OCI-LY7 (cell line): ENCODE data around the gene GTSF1L. TPM values are rescaled to one million over a fixed set of nuclear protein-coding genes. Genes with fewer than 3 reads are reported as not detected.

Experiments used
- BruUV-seq: library from RNA; stranded (reverse); fragments of 400-500 nt; replicated peaks from 2 replicates; lab custom pipeline; 2021; lab: Mats Ljungman, UMichigan
- CTCF ChIA-PET: fragments of 300-600 bp; sonication (Branson Sonifier 250); formaldehyde crosslinking; loops from one replicate; lab custom pipeline; 2022; ENCODE audit warnings: antibody characterized with exemption; ENCODE audit not compliant: unreplicated experiment; lab: Charles Lee
- POLR2A ChIA-PET: fragments of 300-600 bp; sonication (Branson Sonifier 250); formaldehyde crosslinking; loops from one replicate; lab custom pipeline; 2022; ENCODE audit warnings: antibody characterized with exemption; lab: Charles Lee
- DNase-seq: peaks from one replicate; pipeline ENCODE4 v3.0.0-alpha.2; 2015; ENCODE audit warnings: low spot score
- H2AFZ ChIP-seq: fragments of 200-600 bp; sonication (generic), shearing (Covaris generic); 2 replicates; pipeline ENCODE4 v1.6.1; 2014; ENCODE audit warnings: mild to moderate bottlenecking, antibody characterized with exemption, low read length, moderate library complexity
- H3K27ac ChIP-seq: fragments of 200-600 bp; sonication (generic); 2 replicates; pipeline ENCODE4 v1.5.1; 2014; ENCODE audit warnings: mixed run types, low read depth, mild to moderate bottlenecking, moderate library complexity, low read length, inconsistent platforms; ENCODE audit not compliant: poor library complexity, severe bottlenecking
- H3K36me3 ChIP-seq: fragments of 200-600 bp; sonication (generic); 2 replicates; pipeline ENCODE4 v1.6.1; 2014; ENCODE audit warnings: mild to moderate bottlenecking, antibody characterized with exemption, low read length, moderate library complexity, mixed read lengths; ENCODE audit not compliant: insufficient read depth
- H3K4me1 ChIP-seq: fragments of 200-600 bp; sonication (generic); 2 replicates; pipeline ENCODE4 v1.5.1; 2014; ENCODE audit warnings: mild to moderate bottlenecking, low read length; ENCODE audit not compliant: insufficient read depth, poor library complexity, severe bottlenecking
- H3K4me2 ChIP-seq: fragments of 200-600 bp; sonication (generic); 2 replicates; pipeline ENCODE4 v1.6.1; 2014; ENCODE audit warnings: mild to moderate bottlenecking, low read length
- H3K4me3 ChIP-seq: fragments of 200-600 bp; sonication (generic); 2 replicates; pipeline ENCODE4 v1.5.1; 2014; ENCODE audit warnings: mild to moderate bottlenecking, low read depth, low read length; ENCODE audit not compliant: poor library complexity, severe bottlenecking
- H3K79me2 ChIP-seq: fragments of 200-600 bp; sonication (generic); 2 replicates; pipeline ENCODE4 v1.6.1; 2016; ENCODE audit warnings: low read depth, mild to moderate bottlenecking, low read length, moderate library complexity, mixed read lengths; ENCODE audit not compliant: insufficient read depth
- H3K9me2 ChIP-seq: fragments of 200-600 bp; sonication (generic); 2 replicates; pipeline ENCODE4 v1.6.1; 2016; ENCODE audit warnings: mild to moderate bottlenecking, low read length, mixed read lengths; ENCODE audit not compliant: insufficient read depth
- H3K9me3 ChIP-seq: fragments of 200-600 bp; sonication (generic); 2 replicates; pipeline ENCODE4 v1.6.1; 2014; ENCODE audit warnings: mild to moderate bottlenecking, mixed run types, low read length, mixed read lengths
- H4K20me1 ChIP-seq: fragments of 200-600 bp; sonication (generic); 2 replicates; pipeline ENCODE4 v1.6.1; 2014; ENCODE audit warnings: mild to moderate bottlenecking, antibody characterized with exemption, low read length, moderate library complexity, mixed read lengths; ENCODE audit not compliant: insufficient read depth
- CTCF ChIP-seq: fragments of 200-600 bp; sonication (generic); conservative IDR thresholded peaks from 2 replicates; pipeline ENCODE4 v1.5.1; 2014; ENCODE audit warnings: mild to moderate bottlenecking, antibody characterized with exemption, low read length, moderate library complexity, mixed read lengths
- EZH2phosphoT487 ChIP-seq: fragments of 200-600 bp; sonication (generic); IDR thresholded peaks from 2 replicates; pipeline ENCODE4 v1.6.1; 2018; ENCODE audit warnings: low read depth, borderline replicate concordance, mild to moderate bottlenecking, mixed run types, antibody characterized with exemption, low read length, moderate library complexity, mixed read lengths
- intact Hi-C: fragments of 100-400 bp; cut with micrococcal nuclease; formaldehyde crosslinking; loops from one replicate; pipeline ENCODE4 v1.10.0; 2022; ENCODE audit not compliant: unreplicated experiment
- total RNA-seq, 2 experiments: library from RNA; depleted of rRNA in 1 of 2; stranded (reverse); fragments of >200 nt in 1 of 2; shearing (Covaris generic) in 1 of 2; gene quantifications; 2 replicates each; pipeline ENCODE4 v1.2.3, GENCODE V29; 2014 to 2022

GTSF1L gene
- total RNA-seq, 2 experiments from 2014 or later = 3.1 to 3.3 TPM

GRCh38 chr20:43731469-43731868 is 4.7 kb upstream of the GTSF1L start:
- TF ChIP-seq EZH2phosphoT487 (no peak), CTCF (no peak)
- POLR2A ChIA-PET = no interaction called here

GRCh38 chr20:43728686-43729255 is 2.0 kb upstream of the GTSF1L start:
- intact Hi-C loops = no loop called here
- no peaks in the 10 kb centered on the region; the same call in 1 of the 2 replicates for H3K36me3 ChIP-seq
- H3K9me3 ChIP-seq = no peaks in the 10 kb centered on the region
- H3K4me1 ChIP-seq = peaks cover 80% of the 10 kb centered on the region
- ChIA-PET POLR2A (interaction anchor here (0.6 to 1.2 kb wide), 5 partner anchors 9 to 274 kb away, joined by 3 to 6 read pairs (median 4); partner anchors contain the start of gene IFT52), CTCF (interaction anchor here (0.5 to 0.6 kb wide), 2 partner anchors 138 to 184 kb away, joined by 3 to 8 read pairs; partner anchors contain the start of gene IFT52)
- TF ChIP-seq EZH2phosphoT487 = no peak
- no peak for TF ChIP-seq CTCF
- no peaks in the 10 kb centered on the region for H3K79me2 ChIP-seq
- no peaks in the 10 kb centered on the region for H3K9me2 ChIP-seq
- H4K20me1 ChIP-seq = no peaks in the 10 kb centered on the region
- no TSS peak for BruUV-seq
- no peak for DNase-seq
- H3K4me2 ChIP-seq = peak overlapping the region; percentile 57
- H3K4me3 ChIP-seq = no peak overlapping the region
- H3K27ac ChIP-seq = peak overlapping the region; percentile 66
- H2AFZ ChIP-seq = no peak overlapping the region

More at GRCh38 chr20:43731469-43731868, 4.7 kb upstream of the GTSF1L start:
- CTCF ChIA-PET = no interaction called here
- no TSS peak for BruUV-seq
- H3K9me3 ChIP-seq = no peaks in the 10 kb centered on the region
- no peak overlapping the region for H3K4me3 ChIP-seq
- no peaks in the 10 kb centered on the region for H3K79me2 ChIP-seq
- intact Hi-C loops = no loop called here
- H4K20me1 ChIP-seq = no peaks in the 10 kb centered on the region
- no peak overlapping the region for H2AFZ ChIP-seq
- no peaks in the 10 kb centered on the region; the same call in 1 of the 2 replicates for H3K36me3 ChIP-seq
- peak overlapping the region; percentile 75 for H3K4me2 ChIP-seq
- no peak overlapping the region for H3K27ac ChIP-seq
- no peak for DNase-seq
- H3K9me2 ChIP-seq = no peaks in the 10 kb centered on the region
- peaks cover 63% of the 10 kb centered on the region for H3K4me1 ChIP-seq
